ENCODE data around the gene CDIPT.

The CDIPT gene

DNA sequence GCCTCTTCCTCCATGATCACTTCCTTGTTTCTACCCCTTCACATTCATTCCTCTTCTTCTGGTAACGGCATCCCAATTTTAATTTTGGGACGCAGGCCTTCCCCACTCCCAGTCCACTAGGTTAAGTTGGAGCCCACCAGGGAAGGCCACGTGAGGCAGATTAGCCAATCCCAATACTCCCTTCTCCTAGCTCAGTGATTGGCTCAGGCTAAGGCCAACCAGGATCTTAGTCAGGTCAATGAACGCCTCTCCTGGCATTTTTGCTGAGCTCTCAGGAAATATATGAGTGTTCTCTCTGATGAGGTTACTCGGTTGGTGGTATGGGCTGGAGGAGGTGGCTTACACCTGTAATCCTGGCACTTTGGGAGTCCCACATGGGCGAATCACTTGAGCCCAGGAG, 21.0 kb upstream of the CDIPT start:
- TF ChIP-seq, protein P1, sequence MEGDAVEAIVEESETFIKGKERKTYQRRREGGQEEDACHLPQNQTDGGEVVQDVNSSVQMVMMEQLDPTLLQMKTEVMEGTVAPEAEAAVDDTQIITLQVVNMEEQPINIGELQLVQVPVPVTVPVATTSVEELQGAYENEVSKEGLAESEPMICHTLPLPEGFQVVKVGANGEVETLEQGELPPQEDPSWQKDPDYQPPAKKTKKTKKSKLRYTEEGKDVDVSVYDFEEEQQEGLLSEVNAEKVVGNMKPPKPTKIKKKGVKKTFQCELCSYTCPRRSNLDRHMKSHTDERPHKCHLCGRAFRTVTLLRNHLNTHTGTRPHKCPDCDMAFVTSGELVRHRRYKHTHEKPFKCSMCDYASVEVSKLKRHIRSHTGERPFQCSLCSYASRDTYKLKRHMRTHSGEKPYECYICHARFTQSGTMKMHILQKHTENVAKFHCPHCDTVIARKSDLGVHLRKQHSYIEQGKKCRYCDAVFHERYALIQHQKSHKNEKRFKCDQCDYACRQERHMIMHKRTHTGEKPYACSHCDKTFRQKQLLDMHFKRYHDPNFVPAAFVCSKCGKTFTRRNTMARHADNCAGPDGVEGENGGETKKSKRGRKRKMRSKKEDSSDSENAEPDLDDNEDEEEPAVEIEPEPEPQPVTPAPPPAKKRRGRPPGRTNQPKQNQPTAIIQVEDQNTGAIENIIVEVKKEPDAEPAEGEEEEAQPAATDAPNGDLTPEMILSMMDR (IDR thresholded peaks at IDR 0.05; ENCODE audit: low read depth, low read length, missing control alignments): no peak
- DNase-seq (ENCODE audit: extremely low read depth, low read depth): no peak
- no peak overlapping the region for H3K4me3 ChIP-seq (replicated peaks; ENCODE audit: low read depth, low read length)

DNA sequence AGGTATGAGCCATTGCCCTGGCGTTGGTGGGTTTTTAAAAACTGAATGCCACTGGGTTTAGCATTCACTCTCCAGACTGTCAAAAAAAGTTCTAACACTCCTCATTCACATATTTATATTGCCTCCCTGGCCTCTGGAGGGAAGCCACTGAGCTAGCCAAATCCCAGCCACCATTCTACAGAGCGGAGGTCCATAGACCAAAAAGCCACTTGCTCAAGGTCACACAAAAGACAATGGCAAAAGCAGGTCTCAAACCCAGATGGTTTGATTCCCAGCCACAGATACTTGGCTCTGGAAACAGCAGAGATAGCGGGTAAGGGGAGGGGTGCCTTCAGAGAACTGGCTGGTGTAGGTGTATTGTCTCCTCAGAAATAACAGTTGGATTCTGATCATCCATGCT, 18.0 kb upstream of the CDIPT start:
- H3K4me3 ChIP-seq (replicated peaks; ENCODE audit: low read depth, low read length): no peak overlapping the region
- no peak for DNase-seq (ENCODE audit: extremely low read depth, low read depth)
- TF ChIP-seq, protein P1 (IDR thresholded peaks at IDR 0.05; ENCODE audit: low read depth, low read length, missing control alignments): no peak

DNA sequence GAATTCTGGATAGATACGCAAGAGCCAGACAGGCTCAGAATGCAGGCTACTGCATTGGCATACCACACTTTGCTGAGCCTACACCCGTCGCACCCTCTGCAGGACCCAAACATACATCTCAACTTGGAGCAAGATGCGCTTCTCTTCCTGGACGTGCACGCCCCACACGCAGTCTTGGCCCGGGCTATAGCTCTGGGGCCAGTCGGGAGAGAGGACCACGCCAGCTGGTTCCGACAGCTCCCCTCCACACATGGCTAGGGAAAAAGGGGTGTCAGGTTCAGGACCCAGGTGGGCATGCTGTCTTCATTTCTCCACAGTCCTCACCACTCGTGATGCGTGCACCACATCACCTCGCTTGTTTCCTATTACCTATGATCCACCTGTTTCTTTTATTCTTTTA, 15.1 kb upstream of the CDIPT start:
- no peak for DNase-seq (ENCODE audit: extremely low read depth, low read depth)
- H3K4me3 ChIP-seq (replicated peaks; ENCODE audit: low read depth, low read length): no peak overlapping the region
- TF ChIP-seq, protein P1 (IDR thresholded peaks at IDR 0.05; ENCODE audit: low read depth, low read length, missing control alignments): no peak

DNA sequence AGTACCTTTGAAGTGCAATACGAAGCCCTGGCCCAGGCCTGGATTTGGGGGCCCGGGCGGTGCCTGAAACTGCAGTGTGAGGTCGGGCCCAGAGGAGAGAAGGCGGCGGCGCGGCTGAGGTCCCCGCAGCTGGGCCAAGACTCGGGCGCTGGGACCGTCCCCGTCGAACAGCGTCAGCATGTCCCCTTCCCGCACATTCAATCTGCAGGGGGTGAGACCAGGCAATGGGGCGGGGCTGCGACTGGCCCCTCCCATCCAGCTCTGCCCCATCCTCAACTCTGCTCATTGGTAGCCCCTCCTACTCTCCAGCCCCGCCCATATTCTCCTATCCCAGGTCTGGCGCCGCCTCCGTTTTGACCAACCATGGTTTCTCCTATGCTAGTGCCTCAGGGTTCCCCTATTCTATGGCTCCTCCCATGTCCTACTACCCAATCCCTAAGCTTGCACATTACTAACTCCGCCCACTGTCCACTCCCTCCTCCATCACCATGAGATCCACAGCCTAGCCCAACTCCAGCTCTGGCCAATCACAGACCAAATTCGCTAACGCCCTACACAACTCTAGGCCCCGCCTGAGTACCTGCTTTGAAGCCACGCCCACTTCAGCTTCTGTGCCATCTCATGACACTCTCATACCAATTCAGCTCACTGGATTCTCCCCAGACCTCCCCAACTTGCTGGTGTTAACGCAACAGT, 14.4 kb upstream of the CDIPT start:
- no peak for DNase-seq (ENCODE audit: extremely low read depth, low read depth)
- no peak overlapping the region for H3K4me3 ChIP-seq (replicated peaks; ENCODE audit: low read depth, low read length)
- TF ChIP-seq, protein P1 (IDR thresholded peaks at IDR 0.05; ENCODE audit: low read depth, low read length, missing control alignments): no peak

DNA sequence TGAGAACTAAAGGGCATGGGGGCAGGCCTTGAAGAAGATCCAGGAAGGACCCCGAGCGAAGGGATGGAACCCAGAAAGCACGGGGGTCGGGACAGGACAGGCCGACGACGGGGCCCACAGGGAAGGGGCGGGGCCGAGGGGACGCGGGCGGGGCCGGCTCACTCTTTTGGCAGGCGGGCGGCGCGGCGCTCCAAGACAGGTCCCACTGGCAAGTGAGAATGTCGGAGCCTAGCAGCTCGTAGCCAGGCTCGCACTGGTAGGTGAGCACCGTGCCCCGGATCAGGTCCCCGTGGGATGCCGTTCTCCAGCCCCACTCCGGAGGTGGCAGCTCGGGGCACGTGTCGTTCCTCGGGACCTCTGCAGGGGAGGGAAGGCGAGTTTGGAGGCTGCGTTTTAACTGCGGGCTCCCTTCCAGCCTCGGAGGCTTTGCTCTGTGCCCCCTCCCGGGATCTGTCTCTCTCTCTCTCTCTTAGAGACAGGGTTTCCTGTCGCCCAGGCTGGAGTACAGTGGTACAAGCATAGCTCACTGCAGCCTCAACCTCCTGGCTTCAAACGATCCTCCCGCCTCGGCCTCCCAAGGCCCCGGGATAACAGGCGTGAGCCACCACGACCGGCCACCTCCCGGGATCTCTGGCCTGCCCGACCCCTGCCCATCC, 13.7 kb upstream of the CDIPT start:
- TF ChIP-seq, protein P1 (IDR thresholded peaks at IDR 0.05; ENCODE audit: low read depth, low read length, missing control alignments): no peak
- H3K4me3 ChIP-seq (replicated peaks; ENCODE audit: low read depth, low read length): peak overlapping the region; percentile 7; the same call in 1 of the 2 replicates
- no peak for DNase-seq (ENCODE audit: extremely low read depth, low read depth)

DNA sequence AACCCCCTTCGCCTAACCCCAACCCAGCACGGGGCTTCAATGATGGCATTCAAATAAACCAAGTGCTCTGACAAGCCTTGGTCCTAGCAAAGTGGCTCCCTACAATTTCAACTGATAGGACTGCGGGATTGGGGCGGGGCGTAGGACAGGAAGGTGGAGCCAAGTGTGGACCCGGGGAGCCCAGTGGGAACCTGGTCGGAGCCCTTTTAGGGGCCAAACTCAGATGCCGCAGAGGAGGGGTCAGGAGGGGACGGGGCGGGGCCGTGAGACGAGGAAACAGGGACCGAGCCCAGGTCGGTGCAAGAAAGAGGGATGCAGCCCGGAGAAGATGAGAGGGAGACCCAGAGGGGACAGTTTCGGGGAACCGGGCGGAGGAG, 13.2 kb upstream of the CDIPT start:
- peak overlapping the region; percentile 7; the same call in 1 of the 2 replicates for H3K4me3 ChIP-seq (replicated peaks; ENCODE audit: low read depth, low read length)
- TF ChIP-seq, protein P1 (IDR thresholded peaks at IDR 0.05; ENCODE audit: low read depth, low read length, missing control alignments): no peak
- DNase-seq (ENCODE audit: extremely low read depth, low read depth): no peak
